ENCODE results near the gene TMX1.

The TMX1 gene

DNA sequence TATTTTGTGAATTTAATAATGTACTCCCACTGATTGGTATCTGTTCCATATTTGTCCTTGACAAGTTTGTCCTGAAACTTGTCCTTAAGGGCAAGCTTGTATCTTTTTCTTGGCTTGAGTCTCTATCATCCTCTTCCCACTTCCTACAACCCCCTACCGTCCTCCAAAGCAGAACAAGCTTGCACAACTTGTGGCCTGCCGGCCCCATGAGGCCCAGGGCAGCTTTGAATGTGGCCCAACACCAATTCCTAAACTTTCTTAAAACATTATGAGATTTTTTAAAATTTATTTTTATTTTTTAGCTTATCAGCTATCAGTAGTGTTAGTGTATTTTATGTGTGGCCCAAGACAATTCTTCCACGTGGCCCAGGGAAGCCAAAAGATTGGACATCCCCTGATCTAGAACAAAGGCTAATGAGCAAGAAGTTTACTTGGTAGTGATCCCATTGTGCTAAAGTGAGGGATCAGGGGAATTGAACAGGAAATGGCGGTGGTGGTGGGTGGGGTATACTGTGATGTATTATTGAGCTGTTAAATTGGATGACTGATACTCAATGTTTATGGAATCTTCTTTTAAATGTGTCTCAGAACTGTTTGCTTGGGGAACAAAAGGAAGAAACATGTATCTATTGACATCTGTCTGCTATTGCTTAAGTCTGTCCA, 37.8 kb downstream of the TMX1 start:
- no peak overlapping the region for H3K4me3 ChIP-seq (replicated peaks; ENCODE audit: low read depth, low read length)
- H3K27me3 ChIP-seq (replicated peaks; ENCODE audit: control insufficient read depth, insufficient read depth, low read length) = no peaks in the 10 kb centered on the region
- no peaks in the 10 kb centered on the region for H3K36me3 ChIP-seq (ENCODE audit: control insufficient read depth, insufficient read depth, low read length)
- DNase-seq (ENCODE audit: extremely low read depth, insufficient read length) = no peak
- TF ChIP-seq, protein P1, sequence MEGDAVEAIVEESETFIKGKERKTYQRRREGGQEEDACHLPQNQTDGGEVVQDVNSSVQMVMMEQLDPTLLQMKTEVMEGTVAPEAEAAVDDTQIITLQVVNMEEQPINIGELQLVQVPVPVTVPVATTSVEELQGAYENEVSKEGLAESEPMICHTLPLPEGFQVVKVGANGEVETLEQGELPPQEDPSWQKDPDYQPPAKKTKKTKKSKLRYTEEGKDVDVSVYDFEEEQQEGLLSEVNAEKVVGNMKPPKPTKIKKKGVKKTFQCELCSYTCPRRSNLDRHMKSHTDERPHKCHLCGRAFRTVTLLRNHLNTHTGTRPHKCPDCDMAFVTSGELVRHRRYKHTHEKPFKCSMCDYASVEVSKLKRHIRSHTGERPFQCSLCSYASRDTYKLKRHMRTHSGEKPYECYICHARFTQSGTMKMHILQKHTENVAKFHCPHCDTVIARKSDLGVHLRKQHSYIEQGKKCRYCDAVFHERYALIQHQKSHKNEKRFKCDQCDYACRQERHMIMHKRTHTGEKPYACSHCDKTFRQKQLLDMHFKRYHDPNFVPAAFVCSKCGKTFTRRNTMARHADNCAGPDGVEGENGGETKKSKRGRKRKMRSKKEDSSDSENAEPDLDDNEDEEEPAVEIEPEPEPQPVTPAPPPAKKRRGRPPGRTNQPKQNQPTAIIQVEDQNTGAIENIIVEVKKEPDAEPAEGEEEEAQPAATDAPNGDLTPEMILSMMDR (IDR thresholded peaks at IDR 0.05; ENCODE audit: insufficient read depth, low read length, poor library complexity, severe bottlenecking) = no peak

DNA sequence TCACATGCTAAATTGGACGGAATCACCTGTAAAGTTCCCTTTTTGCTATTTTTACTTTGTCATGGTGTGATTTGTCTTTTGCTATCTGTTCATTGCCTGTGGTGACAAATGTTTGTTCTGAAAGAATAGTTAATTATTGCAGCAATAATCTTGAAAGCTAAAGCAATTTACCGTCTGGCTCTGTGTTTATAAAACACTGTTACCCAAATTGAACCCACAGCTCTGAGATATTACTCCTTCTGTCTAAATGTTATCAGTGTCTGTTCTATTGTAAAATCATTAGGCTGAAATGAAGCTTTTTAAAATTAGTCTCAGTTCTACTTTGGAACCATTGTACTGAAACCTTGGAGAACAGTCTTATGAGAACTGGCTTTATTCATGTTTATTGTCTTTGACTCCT, 42.5 kb downstream of the TMX1 start:
- no peak for DNase-seq (ENCODE audit: extremely low read depth, insufficient read length)
- TF ChIP-seq, protein P1 (IDR thresholded peaks at IDR 0.05; ENCODE audit: insufficient read depth, low read length, poor library complexity, severe bottlenecking) = no peak
- Histone ChIP-seq H3K4me3 (replicated peaks; ENCODE audit: low read depth, low read length) (no peak overlapping the region), H3K36me3 (ENCODE audit: control insufficient read depth, insufficient read depth, low read length) (no peaks in the 10 kb centered on the region), H3K27me3 (replicated peaks; ENCODE audit: control insufficient read depth, insufficient read depth, low read length) (no peaks in the 10 kb centered on the region)

DNA sequence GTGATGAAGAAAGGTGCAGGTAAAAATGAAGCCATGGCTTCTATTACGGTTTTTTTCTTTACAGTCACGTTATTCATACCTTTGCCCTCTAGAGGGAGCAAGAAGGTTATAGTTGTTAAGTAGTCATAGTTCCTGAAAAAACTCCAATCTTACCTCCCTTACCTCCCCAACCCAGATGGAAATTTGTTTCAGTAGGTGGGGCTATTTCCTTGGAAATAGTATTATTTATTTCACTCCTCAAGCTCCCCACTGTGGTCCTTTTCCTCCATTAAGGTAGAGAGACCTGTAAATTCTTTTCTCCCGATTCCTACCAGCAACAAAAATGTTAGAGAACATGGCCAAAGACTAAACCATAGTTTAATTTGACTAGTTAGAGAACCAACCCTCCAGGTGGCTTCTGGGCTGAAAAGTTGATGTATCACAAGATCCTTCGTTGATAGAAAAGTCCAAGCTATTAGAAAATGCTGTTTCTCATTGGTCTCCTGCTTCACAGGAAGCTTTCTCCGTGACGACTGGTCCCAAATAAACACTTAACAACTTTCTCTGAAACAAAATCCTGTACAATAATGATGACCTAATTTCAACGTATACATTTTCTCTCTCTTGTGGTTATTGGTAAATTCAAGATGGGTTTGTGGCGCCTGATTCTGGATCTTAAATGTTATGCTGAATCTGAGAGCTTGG, 43.5 kb downstream of the TMX1 start:
- H3K27me3 ChIP-seq (replicated peaks; ENCODE audit: control insufficient read depth, insufficient read depth, low read length) = no peaks in the 10 kb centered on the region
- TF ChIP-seq, protein P1 (IDR thresholded peaks at IDR 0.05; ENCODE audit: insufficient read depth, low read length, poor library complexity, severe bottlenecking) = peak; percentile 65
- no peaks in the 10 kb centered on the region for H3K36me3 ChIP-seq (ENCODE audit: control insufficient read depth, insufficient read depth, low read length)
- no peak for DNase-seq (ENCODE audit: extremely low read depth, insufficient read length)
- no peak overlapping the region for H3K4me3 ChIP-seq (replicated peaks; ENCODE audit: low read depth, low read length)

DNA sequence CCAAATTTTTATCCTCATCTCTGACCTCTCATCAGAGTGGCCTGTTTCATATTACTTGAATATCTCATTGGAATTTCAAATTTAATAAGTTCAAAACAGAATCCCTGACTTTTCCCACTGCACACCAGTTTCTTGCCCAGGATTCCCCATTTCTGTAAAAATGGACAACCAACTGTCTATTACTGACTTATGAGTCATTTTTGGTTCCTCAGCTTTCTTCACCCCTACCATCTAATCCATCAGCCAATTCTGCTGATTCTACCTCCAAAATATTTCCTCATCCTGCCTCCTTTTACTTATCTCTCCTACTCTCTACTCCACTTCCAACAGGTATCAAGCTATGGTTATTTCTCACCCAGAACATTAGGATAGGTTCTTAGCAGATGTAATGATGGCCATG, 44.2 kb downstream of the TMX1 start:
- no peak for DNase-seq (ENCODE audit: extremely low read depth, insufficient read length)
- Histone ChIP-seq H3K36me3 (ENCODE audit: control insufficient read depth, insufficient read depth, low read length) (no peaks in the 10 kb centered on the region), H3K27me3 (replicated peaks; ENCODE audit: control insufficient read depth, insufficient read depth, low read length) (no peaks in the 10 kb centered on the region), H3K4me3 (replicated peaks; ENCODE audit: low read depth, low read length) (no peak overlapping the region)
- TF ChIP-seq, protein P1 (IDR thresholded peaks at IDR 0.05; ENCODE audit: insufficient read depth, low read length, poor library complexity, severe bottlenecking) = no peak

DNA sequence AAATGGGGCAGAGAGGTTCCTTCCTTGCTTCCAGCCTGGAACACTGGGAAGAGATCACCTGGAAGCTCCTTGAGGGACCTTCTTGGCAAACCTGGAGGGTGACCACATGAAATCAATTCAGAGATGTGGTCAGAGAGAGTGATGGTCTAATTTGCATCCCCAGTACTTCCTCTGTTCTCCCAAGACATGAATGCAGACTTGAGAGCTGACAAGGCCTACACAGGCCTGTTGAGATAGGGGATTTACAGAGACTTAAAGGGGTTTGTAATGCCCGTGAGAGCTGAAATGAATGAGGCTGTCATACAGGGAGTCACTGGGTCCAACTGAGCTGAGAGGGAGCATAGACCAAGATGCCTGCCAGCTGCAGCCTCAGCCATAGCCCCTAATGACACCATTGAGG, 45.1 kb downstream of the TMX1 start:
- TF ChIP-seq, protein P1 (IDR thresholded peaks at IDR 0.05; ENCODE audit: insufficient read depth, low read length, poor library complexity, severe bottlenecking) = no peak
- no peaks in the 10 kb centered on the region for H3K36me3 ChIP-seq (ENCODE audit: control insufficient read depth, insufficient read depth, low read length)
- DNase-seq (ENCODE audit: extremely low read depth, insufficient read length) = no peak
- H3K27me3 ChIP-seq (replicated peaks; ENCODE audit: control insufficient read depth, insufficient read depth, low read length) = no peaks in the 10 kb centered on the region
- H3K4me3 ChIP-seq (replicated peaks; ENCODE audit: low read depth, low read length) = no peak overlapping the region

All from GM06990 (cell line).